Measurements from ENCODE around the gene SPRYD4.

SPRYD4 gene

DNA sequence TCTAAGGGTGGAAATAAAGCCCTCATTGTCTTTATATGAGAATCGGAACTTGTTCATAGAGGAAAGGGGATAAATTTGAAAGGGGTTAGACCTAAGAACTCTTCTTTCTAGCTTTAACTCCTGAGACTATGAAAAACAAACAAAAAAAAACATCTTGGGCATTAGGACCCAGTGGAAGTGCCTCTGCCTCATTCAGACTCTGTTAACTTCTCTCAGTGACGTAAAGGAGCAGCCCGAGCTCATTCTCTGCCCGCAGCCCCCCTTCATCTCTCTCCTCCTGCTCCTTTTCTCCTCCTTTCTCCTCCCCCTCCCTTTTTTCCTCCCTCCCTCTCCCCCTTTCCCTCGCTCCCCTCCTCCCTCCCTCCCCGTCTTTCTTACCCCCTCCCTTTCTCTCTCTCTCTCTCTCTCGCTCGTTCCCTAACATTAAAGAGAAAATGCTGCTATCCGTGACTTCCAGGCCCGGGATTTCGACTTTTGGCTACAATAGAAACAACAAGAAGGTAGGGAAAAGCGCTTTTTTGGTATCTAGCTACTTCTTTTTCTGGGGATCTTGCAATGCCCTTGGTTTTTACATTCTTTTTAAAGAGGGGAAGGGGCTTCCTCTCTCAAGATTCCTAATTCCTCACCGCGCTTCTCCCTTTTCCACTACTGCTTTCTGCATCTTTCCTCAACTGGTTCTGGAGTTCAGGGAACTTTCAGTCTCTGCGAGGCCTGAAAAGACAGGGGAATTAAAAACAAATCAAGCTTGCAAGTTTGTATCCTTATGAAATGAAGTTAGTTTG, 53.4 kb downstream of the SPRYD4 start, which contains the start of gene RBMS2 (continued):
- TF ChIP-seq ZNF391 (tag by site-specific recombination; IDR thresholded peaks at IDR 0.05; ENCODE audit: borderline replicate concordance, low read depth), result 0 out of 2 replicates have a peak, but pooled peaks have one; percentile 41
- TF ChIP-seq ZBTB8A (tag by site-specific recombination; IDR thresholded peaks at IDR 0.05), result peak; percentile 56; the same call in 1 of the 2 replicates
- TF ChIP-seq, protein P1, sequence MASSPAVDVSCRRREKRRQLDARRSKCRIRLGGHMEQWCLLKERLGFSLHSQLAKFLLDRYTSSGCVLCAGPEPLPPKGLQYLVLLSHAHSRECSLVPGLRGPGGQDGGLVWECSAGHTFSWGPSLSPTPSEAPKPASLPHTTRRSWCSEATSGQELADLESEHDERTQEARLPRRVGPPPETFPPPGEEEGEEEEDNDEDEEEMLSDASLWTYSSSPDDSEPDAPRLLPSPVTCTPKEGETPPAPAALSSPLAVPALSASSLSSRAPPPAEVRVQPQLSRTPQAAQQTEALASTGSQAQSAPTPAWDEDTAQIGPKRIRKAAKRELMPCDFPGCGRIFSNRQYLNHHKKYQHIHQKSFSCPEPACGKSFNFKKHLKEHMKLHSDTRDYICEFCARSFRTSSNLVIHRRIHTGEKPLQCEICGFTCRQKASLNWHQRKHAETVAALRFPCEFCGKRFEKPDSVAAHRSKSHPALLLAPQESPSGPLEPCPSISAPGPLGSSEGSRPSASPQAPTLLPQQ (tag by site-specific recombination; IDR thresholded peaks at IDR 0.05), result peak; percentile 74
- no peak for TF ChIP-seq GFI1B (tag by site-specific recombination; IDR thresholded peaks at IDR 0.05)
- TF ChIP-seq, protein P2, sequence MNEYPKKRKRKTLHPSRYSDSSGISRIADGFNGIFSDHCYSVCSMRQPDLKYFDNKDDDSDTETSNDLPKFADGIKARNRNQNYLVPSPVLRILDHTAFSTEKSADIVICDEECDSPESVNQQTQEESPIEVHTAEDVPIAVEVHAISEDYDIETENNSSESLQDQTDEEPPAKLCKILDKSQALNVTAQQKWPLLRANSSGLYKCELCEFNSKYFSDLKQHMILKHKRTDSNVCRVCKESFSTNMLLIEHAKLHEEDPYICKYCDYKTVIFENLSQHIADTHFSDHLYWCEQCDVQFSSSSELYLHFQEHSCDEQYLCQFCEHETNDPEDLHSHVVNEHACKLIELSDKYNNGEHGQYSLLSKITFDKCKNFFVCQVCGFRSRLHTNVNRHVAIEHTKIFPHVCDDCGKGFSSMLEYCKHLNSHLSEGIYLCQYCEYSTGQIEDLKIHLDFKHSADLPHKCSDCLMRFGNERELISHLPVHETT (tag by site-specific recombination; IDR thresholded peaks at IDR 0.05), result peak; percentile 70; the same call in 1 of the 2 replicates
- peak; percentile 98 for TF ChIP-seq ZNF366 (tag by site-specific recombination; conservative IDR thresholded peaks at IDR 0.05)
- TF ChIP-seq ZNF544 (tag by site-specific recombination; IDR thresholded peaks at IDR 0.05), result no peak
- peak; percentile 71 for TF ChIP-seq ZNF600 (tag by site-specific recombination; IDR thresholded peaks at IDR 0.05)
- TF ChIP-seq, protein P3, sequence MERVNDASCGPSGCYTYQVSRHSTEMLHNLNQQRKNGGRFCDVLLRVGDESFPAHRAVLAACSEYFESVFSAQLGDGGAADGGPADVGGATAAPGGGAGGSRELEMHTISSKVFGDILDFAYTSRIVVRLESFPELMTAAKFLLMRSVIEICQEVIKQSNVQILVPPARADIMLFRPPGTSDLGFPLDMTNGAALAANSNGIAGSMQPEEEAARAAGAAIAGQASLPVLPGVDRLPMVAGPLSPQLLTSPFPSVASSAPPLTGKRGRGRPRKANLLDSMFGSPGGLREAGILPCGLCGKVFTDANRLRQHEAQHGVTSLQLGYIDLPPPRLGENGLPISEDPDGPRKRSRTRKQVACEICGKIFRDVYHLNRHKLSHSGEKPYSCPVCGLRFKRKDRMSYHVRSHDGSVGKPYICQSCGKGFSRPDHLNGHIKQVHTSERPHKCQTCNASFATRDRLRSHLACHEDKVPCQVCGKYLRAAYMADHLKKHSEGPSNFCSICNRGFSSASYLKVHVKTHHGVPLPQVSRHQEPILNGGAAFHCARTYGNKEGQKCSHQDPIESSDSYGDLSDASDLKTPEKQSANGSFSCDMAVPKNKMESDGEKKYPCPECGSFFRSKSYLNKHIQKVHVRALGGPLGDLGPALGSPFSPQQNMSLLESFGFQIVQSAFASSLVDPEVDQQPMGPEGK (tag by site-specific recombination; IDR thresholded peaks at IDR 0.05), result peak; percentile 96
- peak; percentile 87 for TF ChIP-seq WT1 (tag by site-specific recombination; IDR thresholded peaks at IDR 0.05)
- TF ChIP-seq ZNF394 (tag by site-specific recombination; IDR thresholded peaks at IDR 0.05; ENCODE audit: borderline replicate concordance), result peak; percentile 94
- no peak for TF ChIP-seq ZNF776 (tag by site-specific recombination; IDR thresholded peaks at IDR 0.05; ENCODE audit: borderline replicate concordance)

DNA sequence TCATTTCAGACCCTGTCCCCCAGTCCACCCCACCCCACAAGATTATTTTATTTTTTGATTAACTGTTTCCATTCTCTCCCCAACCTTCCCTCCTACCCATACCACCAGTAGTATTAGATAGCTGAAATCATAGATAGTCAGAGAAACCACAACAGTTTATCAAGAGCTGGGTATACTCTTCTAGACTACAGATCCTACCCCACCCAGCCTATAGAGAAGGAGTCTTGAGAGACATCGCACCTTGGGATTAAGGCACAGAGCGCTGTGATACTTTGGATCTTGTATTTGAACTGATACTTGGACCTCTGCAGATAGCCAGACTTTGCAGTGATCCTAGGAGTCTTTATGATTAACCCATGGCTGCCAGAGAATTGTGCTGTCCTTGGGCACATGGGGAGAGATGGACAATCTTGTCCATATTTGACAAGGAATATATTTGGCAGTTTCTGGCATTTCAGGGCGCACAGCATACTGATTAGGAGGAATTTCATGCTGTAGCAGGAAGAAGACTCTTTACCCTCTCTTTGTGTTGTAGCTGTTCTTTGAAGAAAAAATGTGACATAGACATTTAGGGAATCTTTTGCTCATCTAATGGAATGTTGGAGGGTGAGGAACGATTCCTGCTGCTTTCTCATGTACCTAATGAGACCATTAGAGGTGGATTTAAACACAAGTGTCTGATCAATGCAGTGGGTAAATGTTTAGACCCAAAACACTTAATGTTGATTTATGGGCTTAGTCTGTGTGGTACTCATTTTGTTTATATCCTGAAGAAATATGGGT, 54.2 kb downstream of the SPRYD4 start:
- H3K27ac ChIP-seq (ENCODE audit: extremely low read depth, low read depth, low read length), result peak overlapping the region; percentile 67; the same call in 1 of the 2 replicates
- POLR2A ChIA-PET, result interaction anchor here (0.6 to 2.4 kb wide), 4 partner anchors 34 to 163 kb away, joined by 4 to 27 read pairs (median 8); partner anchors contain the start of genes GLS2 and STAT2
- TF ChIP-seq ZBTB17 (tag by site-specific recombination; IDR thresholded peaks at IDR 0.05) (peak; percentile 61), ZNF660 (tag by site-specific recombination; IDR thresholded peaks at IDR 0.05) (peak; percentile 47), ZBTB21 (tag by site-specific recombination; IDR thresholded peaks at IDR 0.05) (no peak), IKZF3 (tag by site-specific recombination; IDR thresholded peaks at IDR 0.05) (peak; percentile 53; the same call in 1 of the 2 replicates), ZNF600 (tag by site-specific recombination; IDR thresholded peaks at IDR 0.05) (no peak)
- TF ChIP-seq, protein P4, sequence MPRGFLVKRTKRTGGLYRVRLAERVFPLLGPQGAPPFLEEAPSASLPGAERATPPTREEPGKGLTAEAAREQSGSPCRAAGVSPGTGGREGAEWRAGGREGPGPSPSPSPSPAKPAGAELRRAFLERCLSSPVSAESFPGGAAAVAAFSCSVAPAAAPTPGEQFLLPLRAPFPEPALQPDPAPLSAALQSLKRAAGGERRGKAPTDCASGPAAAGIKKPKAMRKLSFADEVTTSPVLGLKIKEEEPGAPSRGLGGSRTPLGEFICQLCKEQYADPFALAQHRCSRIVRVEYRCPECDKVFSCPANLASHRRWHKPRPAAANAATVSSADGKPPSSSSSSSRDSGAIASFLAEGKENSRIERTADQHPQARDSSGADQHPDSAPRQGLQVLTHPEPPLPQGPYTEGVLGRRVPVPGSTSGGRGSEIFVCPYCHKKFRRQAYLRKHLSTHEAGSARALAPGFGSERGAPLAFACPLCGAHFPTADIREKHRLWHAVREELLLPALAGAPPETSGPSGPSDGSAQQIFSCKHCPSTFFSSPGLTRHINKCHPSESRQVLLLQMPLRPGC (tag by site-specific recombination; IDR thresholded peaks at IDR 0.05), result 0 out of 2 replicates have a peak, but pooled peaks have one; percentile 57
- TF ChIP-seq, protein P5, sequence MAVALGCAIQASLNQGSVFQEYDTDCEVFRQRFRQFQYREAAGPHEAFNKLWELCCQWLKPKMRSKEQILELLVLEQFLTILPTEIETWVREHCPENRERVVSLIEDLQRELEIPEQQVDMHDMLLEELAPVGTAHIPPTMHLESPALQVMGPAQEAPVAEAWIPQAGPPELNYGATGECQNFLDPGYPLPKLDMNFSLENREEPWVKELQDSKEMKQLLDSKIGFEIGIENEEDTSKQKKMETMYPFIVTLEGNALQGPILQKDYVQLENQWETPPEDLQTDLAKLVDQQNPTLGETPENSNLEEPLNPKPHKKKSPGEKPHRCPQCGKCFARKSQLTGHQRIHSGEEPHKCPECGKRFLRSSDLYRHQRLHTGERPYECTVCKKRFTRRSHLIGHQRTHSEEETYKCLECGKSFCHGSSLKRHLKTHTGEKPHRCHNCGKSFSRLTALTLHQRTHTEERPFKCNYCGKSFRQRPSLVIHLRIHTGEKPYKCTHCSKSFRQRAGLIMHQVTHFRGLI (tag by site-specific recombination; IDR thresholded peaks at IDR 0.05), result no peak
- TF ChIP-seq, protein P6, sequence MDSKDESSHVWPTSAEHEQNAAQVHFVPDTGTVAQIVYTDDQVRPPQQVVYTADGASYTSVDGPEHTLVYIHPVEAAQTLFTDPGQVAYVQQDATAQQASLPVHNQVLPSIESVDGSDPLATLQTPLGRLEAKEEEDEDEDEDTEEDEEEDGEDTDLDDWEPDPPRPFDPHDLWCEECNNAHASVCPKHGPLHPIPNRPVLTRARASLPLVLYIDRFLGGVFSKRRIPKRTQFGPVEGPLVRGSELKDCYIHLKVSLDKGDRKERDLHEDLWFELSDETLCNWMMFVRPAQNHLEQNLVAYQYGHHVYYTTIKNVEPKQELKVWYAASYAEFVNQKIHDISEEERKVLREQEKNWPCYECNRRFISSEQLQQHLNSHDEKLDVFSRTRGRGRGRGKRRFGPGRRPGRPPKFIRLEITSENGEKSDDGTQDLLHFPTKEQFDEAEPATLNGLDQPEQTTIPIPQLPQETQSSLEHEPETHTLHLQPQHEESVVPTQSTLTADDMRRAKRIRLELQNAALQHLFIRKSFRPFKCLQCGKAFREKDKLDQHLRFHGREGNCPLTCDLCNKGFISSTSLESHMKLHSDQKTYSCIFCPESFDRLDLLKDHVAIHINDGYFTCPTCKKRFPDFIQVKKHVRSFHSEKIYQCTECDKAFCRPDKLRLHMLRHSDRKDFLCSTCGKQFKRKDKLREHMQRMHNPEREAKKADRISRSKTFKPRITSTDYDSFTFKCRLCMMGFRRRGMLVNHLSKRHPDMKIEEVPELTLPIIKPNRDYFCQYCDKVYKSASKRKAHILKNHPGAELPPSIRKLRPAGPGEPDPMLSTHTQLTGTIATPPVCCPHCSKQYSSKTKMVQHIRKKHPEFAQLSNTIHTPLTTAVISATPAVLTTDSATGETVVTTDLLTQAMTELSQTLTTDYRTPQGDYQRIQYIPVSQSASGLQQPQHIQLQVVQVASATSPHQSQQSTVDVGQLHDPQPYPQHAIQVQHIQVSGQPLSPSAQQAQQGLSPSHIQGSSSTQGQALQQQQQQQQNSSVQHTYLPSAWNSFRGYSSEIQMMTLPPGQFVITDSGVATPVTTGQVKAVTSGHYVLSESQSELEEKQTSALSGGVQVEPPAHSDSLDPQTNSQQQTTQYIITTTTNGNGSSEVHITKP (tag by site-specific recombination; IDR thresholded peaks at IDR 0.05), result peak; percentile 8; the same call in 1 of the 2 replicates

More for the DNA sequence above, 54.2 kb downstream of the SPRYD4 start:
- no peaks in the 10 kb centered on the region for H3K9me3 ChIP-seq (ENCODE audit: control insufficient read depth, insufficient read depth, low read depth, low read length)
- H3K4me3 ChIP-seq (ENCODE audit: low read depth, low read length), result peak overlapping the region; percentile 29
- H3K36me3 ChIP-seq (ENCODE audit: control insufficient read depth in 2 of 2, insufficient read depth in 1 of 2, low read length in 2 of 2), result no peaks in the 10 kb centered on the region; a peak in 1 of 3 replicates
- CTCF ChIA-PET, result interaction anchor here (0.5 to 4.7 kb wide), 16 partner anchors 8 to 457 kb away, joined by 3 to 26 read pairs (median 3); no protein-coding TSS in a partner anchor
- H3K4me1 ChIP-seq (ENCODE audit: control insufficient read depth, insufficient read depth, low read length), result peaks cover 5% of the 10 kb centered on the region; the same call in 1 of the 2 replicates

All from HEK293 (cell line).